A549 (cell line): ENCODE results near the gene GAD2.

Experiments used
- CTCF ChIP-seq: fragments of >200 bp; sonication (Bioruptor Twin); formaldehyde crosslinking; IDR thresholded peaks from 3 replicates; pipeline ENCODE4 v1.5.1; 2016
- GATA3 ChIP-seq: IDR thresholded peaks from 2 replicates; pipeline ENCODE4 v1.6.1; 2012; ENCODE audit warnings: borderline replicate concordance
- HOXA7 ChIP-seq: fragments of 250-450 bp; sonication (Bioruptor Pico); IDR thresholded peaks from 2 replicates; pipeline ENCODE4 v1.5.0; 2020; ENCODE audit warnings: mild to moderate bottlenecking, moderate library complexity
- HOXB5 ChIP-seq: fragments of 250-450 bp; sonication (Bioruptor Pico); IDR thresholded peaks from 2 replicates; pipeline ENCODE4 v1.5.0; 2020; ENCODE audit warnings: mild to moderate bottlenecking, moderate library complexity
- MAX ChIP-seq: IDR thresholded peaks from 2 replicates; pipeline ENCODE4 v1.6.1; 2012
- RFX5 ChIP-seq: fragments of 450-650 bp; IDR thresholded peaks from 2 replicates; pipeline ENCODE4 v1.7.1; 2014; ENCODE audit warnings: antibody characterized with exemption, mild to moderate bottlenecking, moderate library complexity
- SMC3 ChIP-seq: fragments of >200 bp; sonication (Bioruptor Twin); formaldehyde crosslinking; IDR thresholded peaks from 3 replicates; pipeline ENCODE4 v1.6.1; 2018; ENCODE audit warnings: inconsistent platforms
- SREBF2 ChIP-seq: fragments of 450-650 bp; IDR thresholded peaks from 2 replicates; pipeline ENCODE4 v1.6.1; 2014; ENCODE audit warnings: mild to moderate bottlenecking, moderate library complexity

- TF ChIP-seq MAX (no peak), RFX5 (no peak), CTCF (no peak), HOXA7 (no peak), SMC3 (no peak), HOXB5 (CRISPR knock-in tag) (no peak), SREBF2 (no peak), GATA3 (no peak)
These were observed 18.5 kb upstream of the GAD2 start for GRCh38 chr10:26198119-26198518.
